HG03095 (cell line): ENCODE measurements around the gene ALPG.
"Not testable (repeated sequence)": the region's sequence is repeated elsewhere in the genome, so short reads cannot be mapped to it uniquely, and the experiment has no call there.

Experiments used
- ATAC-seq: cut with Tn5 transposase; IDR thresholded peaks from one replicate; pipeline ENCODE4 v1.9.1; 2021; ENCODE audit warnings: moderate library complexity; ENCODE audit not compliant: unreplicated experiment

The ALPG gene

GRCh38 chr2:232418466-232419244, 12.0 kb downstream of the ALPG start:
- ATAC-seq, result no peak

GRCh38 chr2:232419245-232420072, 12.8 kb downstream of the ALPG start:
- no peak for ATAC-seq

- no peak for ATAC-seq
Observed at GRCh38 chr2:232420073-232420454, 13.4 kb downstream of the ALPG start.

GRCh38 chr2:232420463-232421188, 14.0 kb downstream of the ALPG start:
- ATAC-seq, result no peak

GRCh38 chr2:232421189-232421785, 14.6 kb downstream of the ALPG start:
- ATAC-seq, result no peak

- no peak for ATAC-seq
Observed at GRCh38 chr2:232422051-232422450, 15.4 kb downstream of the ALPG start.

- not testable (repeated sequence) for ATAC-seq
Observed at GRCh38 chr2:232422996-232423395, 16.4 kb downstream of the ALPG start.

- ATAC-seq, result not testable (repeated sequence)
Observed at GRCh38 chr2:232423407-232423806, 16.8 kb downstream of the ALPG start.

GRCh38 chr2:232431705-232432590, 25.3 kb downstream of the ALPG start:
- no peak for ATAC-seq

GRCh38 chr2:232432598-232433184, 26.0 kb downstream of the ALPG start:
- no peak for ATAC-seq

GRCh38 chr2:232433622-232434021, 27.0 kb downstream of the ALPG start:
- not testable (repeated sequence) for ATAC-seq

GRCh38 chr2:232434091-232434490, 27.4 kb downstream of the ALPG start:
- no peak for ATAC-seq

GRCh38 chr2:232434563-232435374, 28.1 kb downstream of the ALPG start:
- no peak for ATAC-seq

GRCh38 chr2:232435375-232435648, 28.7 kb downstream of the ALPG start:
- no peak for ATAC-seq

GRCh38 chr2:232435805-232436204, 29.2 kb downstream of the ALPG start:
- ATAC-seq, result no peak

- ATAC-seq, result no peak
Observed at GRCh38 chr2:232436381-232437194, 29.9 kb downstream of the ALPG start.

- no peak for ATAC-seq
Observed at GRCh38 chr2:232437195-232437571, 30.5 kb downstream of the ALPG start.

GRCh38 chr2:232438091-232438490, 31.4 kb downstream of the ALPG start:
- no peak for ATAC-seq
